Liver (tissue), 9 donors: Measurements from ENCODE around the gene ISCA1. TPM values are rescaled to one million over a fixed set of nuclear protein-coding genes. Genes with fewer than 3 reads are reported as not detected.

ENCODE experiments used
- DNase-seq: peaks from one replicate; pipeline ENCODE4 v3.0.0-alpha.2; 2017; ENCODE audit warnings: low spot score
- H3K27ac ChIP-seq, 2 donors: one replicate each; pipeline ENCODE4 v1.7.0; 2013; ENCODE audit warnings: inconsistent platforms in 2 of 2, low read length in 2 of 2, control low read depth in 1 of 2, low read depth in 1 of 2, mild to moderate bottlenecking in 1 of 2
- H3K27me3 ChIP-seq, 4 donors: one replicate each; pipeline versions ENCODE4 v1.6.1 to v1.7.0; 2013; ENCODE audit warnings: low read length in 3 of 4, inconsistent platforms in 1 of 4, mild to moderate bottlenecking in 1 of 4, moderate library complexity in 1 of 4; ENCODE audit not compliant: control insufficient read depth in 4 of 4, insufficient read depth in 4 of 4
- H3K36me3 ChIP-seq, 4 donors: one replicate each; pipeline versions ENCODE4 v1.6.1 to v1.7.0; 2013; ENCODE audit warnings: low read length in 3 of 4, mild to moderate bottlenecking in 3 of 4, low read depth in 1 of 4, moderate library complexity in 1 of 4; ENCODE audit not compliant: control insufficient read depth in 4 of 4, insufficient read depth in 3 of 4
- H3K4me1 ChIP-seq, 4 donors: one replicate each; pipeline versions ENCODE4 v1.6.1 to v1.7.0; 2013; ENCODE audit warnings: low read length in 3 of 4, mild to moderate bottlenecking in 3 of 4, moderate library complexity in 1 of 4; ENCODE audit not compliant: control insufficient read depth in 4 of 4, insufficient read depth in 4 of 4
- H3K4me3 ChIP-seq, 3 donors: one replicate each; pipeline versions ENCODE4 v1.6.1 to v1.7.0; 2013; ENCODE audit warnings: low read length in 3 of 3, control low read depth in 1 of 3, low read depth in 1 of 3, mild to moderate bottlenecking in 1 of 3
- H3K9ac ChIP-seq, 2 donors: one replicate each; pipeline ENCODE4 v1.7.0; 2013; ENCODE audit warnings: low read length in 2 of 2, mild to moderate bottlenecking in 2 of 2, moderate library complexity in 2 of 2, control low read depth in 1 of 2, low read depth in 1 of 2
- H3K9me3 ChIP-seq, 4 donors: one replicate each; pipeline versions ENCODE4 v1.6.1 to v1.7.0; 2013; ENCODE audit warnings: low read length in 3 of 4; ENCODE audit not compliant: control insufficient read depth in 4 of 4
- EGR1 ChIP-seq, 2 donors: IDR thresholded peaks; 2 replicates each; pipeline ENCODE4 v1.6.1; 2016 to 2018; ENCODE audit warnings: antibody characterized with exemption in 2 of 2, low read depth in 2 of 2
- FOXA1 ChIP-seq: IDR thresholded peaks from 2 replicates; pipeline ENCODE4 v1.6.1; 2016; ENCODE audit warnings: antibody characterized with exemption
- FOXA2 ChIP-seq: IDR thresholded peaks from 2 replicates; pipeline ENCODE4 v1.6.1; 2016; ENCODE audit warnings: antibody characterized with exemption
- GABPA ChIP-seq, 2 donors: IDR thresholded peaks in 1 of 2; conservative IDR thresholded peaks in 1 of 2; 2 replicates each; pipeline ENCODE4 v1.6.1; 2016; ENCODE audit warnings: antibody characterized with exemption in 2 of 2, mild to moderate bottlenecking in 1 of 2, moderate library complexity in 1 of 2
- HNF4A ChIP-seq, 2 donors: conservative IDR thresholded peaks; 2 replicates each; pipeline ENCODE4 v1.6.1; 2016; ENCODE audit warnings: antibody characterized with exemption in 2 of 2, mild to moderate bottlenecking in 2 of 2
- HNF4G ChIP-seq: IDR thresholded peaks from 2 replicates; pipeline ENCODE4 v1.6.1; 2016; ENCODE audit warnings: antibody characterized with exemption
- JUND ChIP-seq, 2 donors: IDR thresholded peaks; 2 replicates each; pipeline ENCODE4 v1.6.1; 2016; ENCODE audit warnings: antibody characterized with exemption in 2 of 2
- NR2F2 ChIP-seq: IDR thresholded peaks from 2 replicates; pipeline ENCODE4 v1.6.1; 2016; ENCODE audit warnings: antibody characterized with exemption
- RAD21 ChIP-seq, 2 donors: IDR thresholded peaks; 2 replicates each; pipeline ENCODE4 v1.6.1; 2016; ENCODE audit warnings: antibody characterized with exemption in 2 of 2, mild to moderate bottlenecking in 2 of 2
- SP1 ChIP-seq: IDR thresholded peaks from 2 replicates; pipeline ENCODE4 v1.6.1; 2018; ENCODE audit warnings: antibody characterized with exemption, mild to moderate bottlenecking
- TAF1 ChIP-seq: conservative IDR thresholded peaks from 2 replicates; pipeline ENCODE4 v1.6.1; 2016; ENCODE audit warnings: antibody characterized with exemption, mild to moderate bottlenecking
- YY1 ChIP-seq: IDR thresholded peaks from 2 replicates; pipeline ENCODE4 v1.6.1; 2016; ENCODE audit warnings: antibody characterized with exemption, mild to moderate bottlenecking
- WGBS: extraction: QIAGEN DNeasy Blood & Tissue Kit; methylation state at CpG from one replicate; pipeline ENCODE4 v1.1.7; 2013; 5-methylcytosine and 5-hydroxymethylcytosine counted together
- polyA plus RNA-seq, 2 donors: library from polyadenylated mRNA; stranded (reverse) in 1 of 2; unstranded in 1 of 2; fragments of 200-250 nt in 1 of 2; fragments of >200 nt in 1 of 2; fragmentation: Nextera tagmentation in 1 of 2; extraction: Ambion mirVana in 1 of 2; gene quantifications; one replicate each; pipeline versions ENCODE4 v1.2.1 to v1.2.3, GENCODE V29; 2013 to 2015
- total RNA-seq, 2 donors: library from RNA; depleted of rRNA; stranded (reverse); fragments of >200 nt; gene quantifications; one replicate each; pipeline ENCODE4 v1.2.3, GENCODE V29; 2014
- TF ChIP-seq, protein P1 (sequence below): IDR thresholded peaks from 2 replicates; pipeline ENCODE4 v1.6.1; 2016; ENCODE audit warnings: antibody characterized with exemption
- TF ChIP-seq, protein P2 (sequence below): IDR thresholded peaks from 2 replicates; pipeline ENCODE4 v1.6.1; 2016; ENCODE audit warnings: antibody characterized with exemption
- TF ChIP-seq, protein P3 (sequence below): IDR thresholded peaks from 2 replicates; pipeline ENCODE4 v1.6.1; 2016; ENCODE audit warnings: antibody characterized with exemption
- TF ChIP-seq, protein P4 (sequence below): IDR thresholded peaks from 2 replicates; pipeline ENCODE4 v1.6.1; 2016; ENCODE audit warnings: antibody characterized with exemption, mild to moderate bottlenecking
- donor health status: healthy.
- donor health status: healthy.
- donor health status: healthy.
- donor health status: healthy.
- donor health status: healthy.

ISCA1 gene
- total and polyA plus RNA-seq, 4 donors, result 26.6 to 43.2 (median 27.8) TPM

DNA sequence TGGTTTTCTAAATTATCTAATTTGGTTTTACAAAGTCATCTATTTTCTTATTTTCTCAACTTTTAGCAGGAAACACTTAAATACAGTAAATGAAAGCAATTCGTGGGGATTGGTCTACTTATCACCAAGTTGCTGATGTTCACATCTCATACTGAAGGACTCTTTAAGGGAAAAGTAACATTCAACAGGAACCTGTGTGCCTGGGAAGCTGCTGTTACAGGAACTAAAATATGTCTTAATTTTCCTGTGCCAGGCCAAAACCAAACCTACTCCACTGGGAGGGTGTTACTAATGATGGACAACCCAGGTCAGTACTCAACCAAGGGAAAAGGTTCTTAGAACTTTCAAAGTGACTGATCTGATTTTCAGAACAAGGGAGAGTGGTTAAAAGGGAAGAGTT, 5.3 kb downstream of the ISCA1 start:
- no peak for DNase-seq
- no peak overlapping the region for H3K27ac ChIP-seq
- no peak overlapping the region for H3K4me3 ChIP-seq
- TF ChIP-seq, protein P1, sequence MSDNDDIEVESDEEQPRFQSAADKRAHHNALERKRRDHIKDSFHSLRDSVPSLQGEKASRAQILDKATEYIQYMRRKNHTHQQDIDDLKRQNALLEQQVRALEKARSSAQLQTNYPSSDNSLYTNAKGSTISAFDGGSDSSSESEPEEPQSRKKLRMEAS, result no peak
- TF ChIP-seq JUND (IDR thresholded peaks at IDR 0.05) (no peak), TAF1 (no peak), EGR1 (IDR thresholded peaks at IDR 0.05; ENCODE audit: low read depth in 2 of 2) (no peak), HNF4G (no peak), HNF4A (conservative IDR thresholded peaks at IDR 0.05) (no peak), GABPA (IDR thresholded peaks at IDR 0.05 in 1 of 2, conservative IDR thresholded peaks at IDR 0.05 in 1 of 2) (no peak), FOXA1 (no peak), NR2F2 (no peak), SP1 (no peak), RAD21 (IDR thresholded peaks at IDR 0.05) (no peak)
- TF ChIP-seq, protein P2, sequence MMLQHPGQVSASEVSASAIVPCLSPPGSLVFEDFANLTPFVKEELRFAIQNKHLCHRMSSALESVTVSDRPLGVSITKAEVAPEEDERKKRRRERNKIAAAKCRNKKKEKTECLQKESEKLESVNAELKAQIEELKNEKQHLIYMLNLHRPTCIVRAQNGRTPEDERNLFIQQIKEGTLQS, result no peak
- TF ChIP-seq, protein P3, sequence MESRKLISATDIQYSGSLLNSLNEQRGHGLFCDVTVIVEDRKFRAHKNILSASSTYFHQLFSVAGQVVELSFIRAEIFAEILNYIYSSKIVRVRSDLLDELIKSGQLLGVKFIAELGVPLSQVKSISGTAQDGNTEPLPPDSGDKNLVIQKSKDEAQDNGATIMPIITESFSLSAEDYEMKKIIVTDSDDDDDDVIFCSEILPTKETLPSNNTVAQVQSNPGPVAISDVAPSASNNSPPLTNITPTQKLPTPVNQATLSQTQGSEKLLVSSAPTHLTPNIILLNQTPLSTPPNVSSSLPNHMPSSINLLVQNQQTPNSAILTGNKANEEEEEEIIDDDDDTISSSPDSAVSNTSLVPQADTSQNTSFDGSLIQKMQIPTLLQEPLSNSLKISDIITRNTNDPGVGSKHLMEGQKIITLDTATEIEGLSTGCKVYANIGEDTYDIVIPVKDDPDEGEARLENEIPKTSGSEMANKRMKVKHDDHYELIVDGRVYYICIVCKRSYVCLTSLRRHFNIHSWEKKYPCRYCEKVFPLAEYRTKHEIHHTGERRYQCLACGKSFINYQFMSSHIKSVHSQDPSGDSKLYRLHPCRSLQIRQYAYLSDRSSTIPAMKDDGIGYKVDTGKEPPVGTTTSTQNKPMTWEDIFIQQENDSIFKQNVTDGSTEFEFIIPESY, result no peak
- TF ChIP-seq, protein P4, sequence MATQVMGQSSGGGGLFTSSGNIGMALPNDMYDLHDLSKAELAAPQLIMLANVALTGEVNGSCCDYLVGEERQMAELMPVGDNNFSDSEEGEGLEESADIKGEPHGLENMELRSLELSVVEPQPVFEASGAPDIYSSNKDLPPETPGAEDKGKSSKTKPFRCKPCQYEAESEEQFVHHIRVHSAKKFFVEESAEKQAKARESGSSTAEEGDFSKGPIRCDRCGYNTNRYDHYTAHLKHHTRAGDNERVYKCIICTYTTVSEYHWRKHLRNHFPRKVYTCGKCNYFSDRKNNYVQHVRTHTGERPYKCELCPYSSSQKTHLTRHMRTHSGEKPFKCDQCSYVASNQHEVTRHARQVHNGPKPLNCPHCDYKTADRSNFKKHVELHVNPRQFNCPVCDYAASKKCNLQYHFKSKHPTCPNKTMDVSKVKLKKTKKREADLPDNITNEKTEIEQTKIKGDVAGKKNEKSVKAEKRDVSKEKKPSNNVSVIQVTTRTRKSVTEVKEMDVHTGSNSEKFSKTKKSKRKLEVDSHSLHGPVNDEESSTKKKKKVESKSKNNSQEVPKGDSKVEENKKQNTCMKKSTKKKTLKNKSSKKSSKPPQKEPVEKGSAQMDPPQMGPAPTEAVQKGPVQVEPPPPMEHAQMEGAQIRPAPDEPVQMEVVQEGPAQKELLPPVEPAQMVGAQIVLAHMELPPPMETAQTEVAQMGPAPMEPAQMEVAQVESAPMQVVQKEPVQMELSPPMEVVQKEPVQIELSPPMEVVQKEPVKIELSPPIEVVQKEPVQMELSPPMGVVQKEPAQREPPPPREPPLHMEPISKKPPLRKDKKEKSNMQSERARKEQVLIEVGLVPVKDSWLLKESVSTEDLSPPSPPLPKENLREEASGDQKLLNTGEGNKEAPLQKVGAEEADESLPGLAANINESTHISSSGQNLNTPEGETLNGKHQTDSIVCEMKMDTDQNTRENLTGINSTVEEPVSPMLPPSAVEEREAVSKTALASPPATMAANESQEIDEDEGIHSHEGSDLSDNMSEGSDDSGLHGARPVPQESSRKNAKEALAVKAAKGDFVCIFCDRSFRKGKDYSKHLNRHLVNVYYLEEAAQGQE, result no peak
- peaks cover 0 to 13% (median 10%) of the 10 kb centered on the region in 4 donors for H3K36me3 ChIP-seq
- H3K27me3 ChIP-seq, result no peaks in the 10 kb centered on the region
- peaks cover 7 to 17% (median 14%) of the 10 kb centered on the region in 4 donors for H3K4me1 ChIP-seq
- H3K9me3 ChIP-seq, result no peaks in the 10 kb centered on the region
- H3K9ac ChIP-seq, result no peak overlapping the region
- 80% methylated on average over 1 of the region's 1 CpG for WGBS

DNA sequence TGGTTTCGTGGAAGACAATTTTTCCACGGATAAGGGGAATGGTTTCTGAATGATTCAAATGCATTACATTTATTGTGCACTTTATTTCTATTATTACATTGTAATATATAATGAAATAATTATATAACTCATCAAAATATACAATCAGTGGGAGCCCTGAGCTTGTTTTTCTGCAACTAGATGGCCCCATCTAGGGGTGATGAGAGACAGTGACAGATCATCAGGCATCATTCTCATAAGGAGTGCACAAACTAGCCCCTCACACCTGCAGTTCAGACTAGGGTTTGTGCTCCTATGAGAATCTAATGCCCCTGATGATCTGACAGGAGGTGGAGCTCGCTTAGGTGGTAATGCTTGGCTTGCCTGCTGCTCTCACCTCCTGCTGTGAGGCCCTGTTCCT, 6.4 kb downstream of the ISCA1 start:
- H3K4me3 ChIP-seq, result no peak overlapping the region
- peak in 1 of 2 donors; percentile 15 for TF ChIP-seq RAD21 (IDR thresholded peaks at IDR 0.05)
- TF ChIP-seq HNF4A (conservative IDR thresholded peaks at IDR 0.05), result no peak
- no peak for TF ChIP-seq EGR1 (IDR thresholded peaks at IDR 0.05; ENCODE audit: low read depth in 2 of 2)
- TF ChIP-seq SP1, result no peak
- TF ChIP-seq HNF4G, result no peak
- TF ChIP-seq YY1, result no peak
- no peak for TF ChIP-seq FOXA2
- no peaks in the 10 kb centered on the region for H3K9me3 ChIP-seq
- no peak overlapping the region for H3K9ac ChIP-seq
- no peak for DNase-seq
- no peak overlapping the region for H3K27ac ChIP-seq
- peaks cover 7 to 12% (median 10%) of the 10 kb centered on the region in 4 donors for H3K4me1 ChIP-seq
- 91% methylated on average over 3 of the region's 3 CpGs for WGBS
- peaks cover 2 to 23% (median 20%) of the 10 kb centered on the region in 4 donors for H3K36me3 ChIP-seq
- H3K27me3 ChIP-seq, result no peaks in the 10 kb centered on the region
